GM19328 (cell line): ENCODE measurements around the gene GRID1.

Source experiments
- ATAC-seq: cut with Tn5 transposase; IDR thresholded peaks from one replicate; pipeline ENCODE4 v1.9.1; 2021; ENCODE audit warnings: mild to moderate bottlenecking, moderate library complexity; ENCODE audit not compliant: unreplicated experiment

GRID1 gene

DNA sequence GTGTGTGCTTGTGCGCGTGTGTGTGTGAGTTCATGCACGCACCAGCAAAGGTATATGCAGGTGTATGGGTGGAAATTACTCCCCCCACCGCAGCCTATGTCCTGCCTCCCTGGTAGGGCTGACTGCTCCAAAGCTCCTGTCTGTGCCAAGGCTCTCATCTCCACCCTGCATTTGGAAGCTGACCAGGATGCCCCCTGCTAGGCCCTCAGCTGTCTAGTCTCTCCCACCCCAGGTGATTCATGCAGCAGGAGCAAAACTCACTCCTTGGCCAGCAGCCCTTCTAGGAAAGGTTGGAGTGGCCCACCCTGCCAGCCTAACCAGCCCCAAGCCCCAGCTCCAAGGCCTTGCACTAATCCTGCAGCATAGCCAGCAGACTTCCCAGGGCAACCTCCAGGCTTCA is 148.4 kb downstream of the GRID1 start:
- no peak for ATAC-seq

GRCh38 chr10:86217371-86218080 is 149.1 kb downstream of the GRID1 start:
- ATAC-seq = no peak

DNA sequence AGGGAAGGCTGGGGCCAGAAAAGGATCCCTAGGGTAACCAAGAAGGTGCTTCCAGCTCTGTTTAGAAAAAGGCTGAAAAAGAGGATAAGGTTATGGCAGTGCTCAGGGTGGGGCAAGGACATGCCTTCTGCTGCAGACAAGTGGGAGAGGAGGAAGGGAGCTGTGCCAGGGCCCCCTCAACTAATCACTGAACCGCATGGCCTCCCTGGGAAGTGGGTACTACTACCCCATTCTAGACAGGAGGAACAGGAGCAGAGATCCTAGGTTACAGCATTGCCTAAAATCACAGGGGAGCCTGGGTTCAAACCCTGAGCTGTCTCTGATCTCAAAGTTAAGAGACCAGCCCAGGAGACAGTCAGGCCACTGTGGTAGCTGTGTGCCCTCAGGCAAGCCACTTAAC is 149.7 kb downstream of the GRID1 start:
- no peak for ATAC-seq

DNA sequence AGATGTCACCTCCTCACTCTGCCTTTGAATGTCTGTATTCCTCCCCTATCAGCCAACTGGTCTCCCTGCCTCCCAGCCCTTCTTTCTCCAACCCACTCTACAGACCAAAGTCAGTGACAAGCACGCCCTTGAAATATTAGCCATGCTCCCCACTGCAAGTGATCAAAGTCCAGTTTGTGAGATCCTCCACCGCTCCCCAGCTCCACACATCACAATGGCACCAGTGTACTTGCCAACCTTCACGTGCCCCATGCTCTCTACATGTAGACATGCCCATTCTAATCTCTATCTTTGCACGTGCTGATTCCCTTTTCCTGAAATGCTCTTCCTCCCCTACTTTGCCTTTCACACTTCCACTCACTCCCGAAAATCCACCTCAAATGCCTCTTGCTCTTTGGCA is 150.9 kb downstream of the GRID1 start:
- ATAC-seq = no peak

- no peak for ATAC-seq
Measured at GRCh38 chr10:86215046-86215445, 151.5 kb downstream of the GRID1 start.

GRCh38 chr10:86213148-86213547 is 153.4 kb downstream of the GRID1 start:
- no peak for ATAC-seq

GRCh38 chr10:86212391-86212700 is 154.2 kb downstream of the GRID1 start:
- ATAC-seq = no peak

DNA sequence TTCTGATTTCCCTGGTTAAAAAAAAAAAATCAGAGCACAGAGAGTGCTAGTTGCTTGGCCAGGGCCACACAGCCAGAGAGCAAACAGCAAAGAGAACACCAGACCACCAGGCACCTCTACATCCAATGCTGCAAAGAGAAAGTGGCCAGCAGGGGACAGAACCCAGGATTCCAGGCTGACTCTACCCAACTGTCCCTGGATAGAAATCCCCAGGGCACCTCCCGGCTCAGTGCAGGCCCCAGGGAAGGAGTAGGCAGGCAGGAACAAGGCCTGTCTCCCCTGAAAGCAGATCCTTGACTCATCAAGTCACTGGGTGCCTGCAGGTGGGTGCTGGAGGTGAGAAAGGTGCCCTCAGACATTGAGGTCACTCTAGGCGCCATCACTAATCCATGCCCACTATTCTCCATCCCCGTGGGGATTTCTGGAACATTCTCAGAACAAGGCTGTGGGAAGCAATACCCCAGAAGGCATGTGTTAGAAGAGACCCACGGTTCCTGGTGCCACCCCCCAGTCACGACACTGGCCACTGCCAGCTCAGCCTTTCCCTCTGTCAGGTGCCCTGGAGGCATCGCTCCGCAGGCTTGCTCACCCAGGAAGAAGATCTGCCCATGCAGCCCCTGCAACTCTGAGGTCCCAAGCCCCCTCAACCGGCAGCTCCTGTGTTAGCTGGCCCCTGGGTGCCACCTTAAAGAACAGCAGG is 154.8 kb downstream of the GRID1 start:
- ATAC-seq = no peak

DNA sequence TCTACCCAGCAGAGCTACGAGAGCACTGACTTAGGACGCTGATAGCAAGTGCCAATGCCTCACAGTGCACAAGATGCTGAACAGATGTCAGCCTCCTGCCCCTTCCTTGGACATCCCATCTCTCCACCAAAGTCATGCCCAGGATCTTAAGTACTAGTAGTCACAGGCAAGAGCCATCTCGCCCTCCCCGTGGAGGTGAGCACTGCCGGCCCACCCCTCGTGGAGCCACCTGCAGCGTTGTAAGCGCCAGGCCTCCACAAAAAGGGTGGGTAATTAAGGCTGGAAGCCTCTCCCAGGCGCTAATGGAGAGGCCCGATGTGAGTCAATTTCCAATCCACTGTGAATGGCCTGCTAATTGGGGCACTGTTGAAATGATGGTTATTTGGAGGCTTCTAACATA is 156.2 kb downstream of the GRID1 start:
- ATAC-seq = no peak

DNA sequence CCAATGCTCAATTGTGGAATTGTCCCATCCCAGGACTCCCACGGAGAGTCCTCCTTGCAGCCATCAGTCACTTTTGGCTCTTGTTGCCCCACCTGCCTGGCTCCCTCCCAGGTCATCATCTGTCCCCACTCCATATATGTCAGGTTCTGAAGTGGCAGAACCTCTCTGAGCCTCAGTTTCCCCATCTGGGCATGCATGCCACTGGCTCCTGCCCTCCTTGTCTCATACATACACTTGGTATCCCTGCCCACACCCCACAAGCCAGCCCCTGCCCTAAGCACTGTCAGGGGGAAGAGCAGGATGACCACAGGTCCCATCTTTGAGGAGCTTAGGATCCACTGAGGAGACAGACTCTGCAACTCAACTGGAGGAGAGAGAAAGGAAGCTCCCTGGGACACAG is 156.9 kb downstream of the GRID1 start:
- ATAC-seq = no peak

GRCh38 chr10:86207226-86207625 is 159.4 kb downstream of the GRID1 start:
- no peak for ATAC-seq

- ATAC-seq = no peak
Measured at GRCh38 chr10:86206240-86206579, 160.4 kb downstream of the GRID1 start.

- ATAC-seq = no peak
Measured at GRCh38 chr10:86205306-86206239, 161.0 kb downstream of the GRID1 start.

- ATAC-seq = no peak
Measured at GRCh38 chr10:86204421-86205305, 161.9 kb downstream of the GRID1 start.

GRCh38 chr10:86203162-86203905 is 163.3 kb downstream of the GRID1 start:
- ATAC-seq = no peak

DNA sequence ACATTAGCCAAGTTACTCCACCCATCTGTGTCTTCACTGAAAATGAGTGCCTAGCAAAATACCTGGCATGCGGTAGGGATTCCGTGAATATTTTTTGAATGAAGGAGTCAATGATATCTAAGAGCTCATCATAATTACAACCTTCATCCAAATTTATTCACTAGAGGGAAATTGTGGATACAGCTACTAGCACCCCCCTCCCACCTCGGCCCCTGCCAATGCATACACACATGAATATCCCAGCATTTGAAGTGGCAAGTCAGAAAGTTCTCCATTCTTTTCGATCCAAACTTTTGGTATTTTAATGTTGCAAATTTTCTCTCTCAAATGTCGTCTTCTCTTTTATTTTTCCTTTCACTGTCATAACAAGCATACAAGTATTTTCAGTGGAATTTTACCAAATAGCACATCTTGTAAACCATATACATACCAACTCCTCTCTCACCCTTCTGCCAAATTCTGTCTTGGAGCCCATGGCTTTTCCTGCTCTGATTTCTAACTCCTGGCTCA is 164.3 kb downstream of the GRID1 start:
- ATAC-seq = no peak

GRCh38 chr10:86200867-86201266 is 165.7 kb downstream of the GRID1 start:
- no peak for ATAC-seq

DNA sequence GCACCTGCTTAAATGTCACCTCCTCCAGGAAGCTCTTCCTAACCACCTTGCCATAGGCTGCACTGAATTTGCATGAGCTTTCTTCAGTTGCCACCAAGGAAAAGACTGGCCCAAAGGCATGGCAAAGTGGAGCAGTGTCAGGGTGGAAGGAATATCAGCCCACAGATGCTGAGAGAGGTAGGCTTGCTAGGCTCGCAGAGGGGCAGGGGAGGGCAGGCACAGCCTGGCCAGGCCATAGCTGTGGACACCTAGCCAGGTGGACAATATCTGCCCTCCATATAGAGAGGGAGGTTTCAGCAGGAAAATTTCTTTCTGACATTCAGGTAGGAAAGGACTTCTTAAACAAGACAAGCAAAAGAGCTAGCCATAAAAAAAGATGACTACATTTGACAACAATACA is 166.3 kb downstream of the GRID1 start:
- no peak for ATAC-seq

DNA sequence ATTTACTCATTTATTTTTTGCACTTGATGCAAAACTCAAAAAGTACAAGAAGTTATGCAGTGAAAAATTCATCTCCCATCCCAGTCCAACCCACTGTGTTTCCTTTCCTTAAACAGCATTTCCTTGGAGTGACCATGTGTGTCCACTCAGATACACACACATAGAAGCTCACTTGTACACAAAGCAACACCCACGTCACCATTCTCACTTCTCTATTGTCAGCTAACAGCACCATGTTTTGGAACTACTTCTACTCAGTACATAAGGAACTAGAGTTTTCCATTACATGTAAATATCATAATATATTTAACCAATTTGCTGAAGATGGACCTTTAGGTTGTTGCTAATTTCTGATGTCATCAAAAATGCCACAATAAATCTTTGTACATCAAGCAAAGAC is 167.6 kb downstream of the GRID1 start:
- ATAC-seq = no peak

DNA sequence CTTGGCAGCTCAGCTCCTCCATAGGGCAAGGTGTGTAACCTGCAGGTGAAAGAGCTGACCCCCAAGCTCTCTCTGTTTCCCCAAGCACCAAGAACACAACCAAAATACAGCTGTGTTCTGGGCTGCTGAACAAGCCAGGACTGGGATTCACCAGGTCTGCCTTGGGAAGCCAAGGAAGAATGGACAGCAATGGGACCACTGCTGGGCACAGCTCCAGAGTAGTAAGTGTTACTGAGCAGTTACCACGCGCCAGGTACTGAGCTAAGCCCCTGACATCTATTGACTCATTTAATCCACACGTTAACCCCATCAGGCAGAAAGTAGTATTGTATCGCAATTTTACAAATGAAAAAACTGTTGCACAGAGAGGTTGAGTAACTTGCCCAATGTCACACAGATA is 168.3 kb downstream of the GRID1 start:
- no peak for ATAC-seq
